ACC112 (cell line): ENCODE results near the gene IMMP2L.

Experiments
- H2AFZ ChIP-seq: fragments of 200-600 bp; sonication (generic); one replicate; pipeline ENCODE4 v1.6.0; 2017; ENCODE audit warnings: antibody characterized with exemption, low read length; ENCODE audit not compliant: unreplicated experiment
- H3K27ac ChIP-seq: fragments of 200-600 bp; sonication (generic); 2 replicates; pipeline ENCODE4 v1.5.1; 2014; ENCODE audit warnings: low read depth, mild to moderate bottlenecking, antibody characterized with exemption, low read length, moderate library complexity
- H3K27me3 ChIP-seq: fragments of 200-600 bp; sonication (generic); 2 replicates; pipeline ENCODE4 v1.6.1; 2014; ENCODE audit warnings: mild to moderate bottlenecking, antibody characterized with exemption, low read length, moderate library complexity, mixed read lengths; ENCODE audit not compliant: insufficient read depth
- H3K36me3 ChIP-seq: fragments of 200-600 bp; sonication (generic); 2 replicates; pipeline ENCODE4 v1.6.1; 2016; ENCODE audit warnings: mild to moderate bottlenecking, antibody characterized with exemption, low read length, moderate library complexity, mixed read lengths; ENCODE audit not compliant: insufficient read depth
- H3K4me1 ChIP-seq: fragments of 200-600 bp; sonication (generic); one replicate; pipeline ENCODE4 v1.6.1; 2016; ENCODE audit warnings: low read length, mixed read lengths; ENCODE audit not compliant: insufficient read depth, unreplicated experiment, control insufficient read depth
- H3K4me3 ChIP-seq: fragments of 200-600 bp; sonication (generic); 2 replicates; pipeline ENCODE4 v1.5.1; 2014; ENCODE audit warnings: mild to moderate bottlenecking, low read depth, low read length
- H3K79me2 ChIP-seq: fragments of 200-600 bp; sonication (generic); one replicate; pipeline ENCODE4 v1.6.0; 2016; ENCODE audit warnings: low read length; ENCODE audit not compliant: control insufficient read depth, unreplicated experiment, insufficient read depth

IMMP2L gene

DNA sequence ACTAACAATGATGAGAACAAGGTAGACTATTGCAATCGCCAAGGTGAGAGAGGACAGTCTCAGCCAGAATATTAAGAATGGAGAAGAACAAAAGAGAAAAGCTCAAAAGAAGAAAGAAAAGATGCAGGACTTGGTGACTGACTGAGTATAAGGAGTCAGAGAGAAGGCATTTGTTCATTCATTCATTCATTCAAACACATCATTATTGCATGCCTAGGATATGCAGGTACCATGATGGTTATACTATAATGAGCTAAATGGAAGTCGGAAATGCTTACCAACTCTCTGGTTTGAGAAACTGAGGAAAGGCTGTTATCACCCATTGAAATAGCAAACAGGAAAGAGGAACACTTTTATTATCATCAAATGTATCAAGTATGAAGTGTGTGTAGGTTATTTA is 180.7 kb downstream of the IMMP2L start:
- peaks cover 7% of the 10 kb centered on the region for H3K4me1 ChIP-seq
- no peak overlapping the region for H2AFZ ChIP-seq
- no peak overlapping the region for H3K4me3 ChIP-seq
- H3K79me2 ChIP-seq: no peaks in the 10 kb centered on the region
- no peak overlapping the region for H3K27ac ChIP-seq
- no peaks in the 10 kb centered on the region for H3K27me3 ChIP-seq
- H3K36me3 ChIP-seq: no peaks in the 10 kb centered on the region

DNA sequence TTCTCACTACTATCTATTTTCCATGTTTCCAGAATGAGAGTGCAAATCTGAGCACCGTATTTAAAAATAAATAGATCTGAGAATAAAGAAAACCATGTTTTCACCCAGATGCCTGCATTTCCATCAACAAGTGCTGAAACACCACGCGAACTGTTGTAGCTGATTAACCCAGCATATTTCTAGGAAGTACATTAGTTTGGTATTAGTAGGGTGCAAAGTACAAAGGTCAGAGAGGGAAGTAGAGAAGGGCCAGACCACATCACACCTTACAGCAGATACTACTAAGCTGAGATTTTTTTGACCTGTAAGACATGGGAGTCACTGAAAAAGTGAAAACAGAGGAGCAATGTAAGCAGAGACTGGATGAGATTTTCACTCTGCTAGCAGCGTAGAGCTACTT is 181.3 kb downstream of the IMMP2L start:
- no peak overlapping the region for H2AFZ ChIP-seq
- no peak overlapping the region for H3K27ac ChIP-seq
- no peaks in the 10 kb centered on the region for H3K27me3 ChIP-seq
- H3K36me3 ChIP-seq: no peaks in the 10 kb centered on the region
- H3K4me1 ChIP-seq: peaks cover 7% of the 10 kb centered on the region
- H3K79me2 ChIP-seq: no peaks in the 10 kb centered on the region
- H3K4me3 ChIP-seq: no peak overlapping the region

GRCh38 chr7:111374027-111374426 is 188.3 kb downstream of the IMMP2L start:
- no peak overlapping the region for H2AFZ ChIP-seq
- no peaks in the 10 kb centered on the region for H3K4me1 ChIP-seq
- no peaks in the 10 kb centered on the region for H3K36me3 ChIP-seq
- H3K4me3 ChIP-seq: no peak overlapping the region
- no peak overlapping the region for H3K27ac ChIP-seq
- no peaks in the 10 kb centered on the region for H3K27me3 ChIP-seq
- no peaks in the 10 kb centered on the region for H3K79me2 ChIP-seq

- Histone ChIP-seq H3K27ac (no peak overlapping the region), H3K36me3 (no peaks in the 10 kb centered on the region), H3K27me3 (no peaks in the 10 kb centered on the region), H3K79me2 (no peaks in the 10 kb centered on the region), H3K4me1 (no peaks in the 10 kb centered on the region), H3K4me3 (no peak overlapping the region), H2AFZ (no peak overlapping the region)
Observed at GRCh38 chr7:111371437-111371836, 190.9 kb downstream of the IMMP2L start.

GRCh38 chr7:111370002-111370401 is 192.3 kb downstream of the IMMP2L start:
- Histone ChIP-seq H3K79me2 (no peaks in the 10 kb centered on the region), H3K4me1 (no peaks in the 10 kb centered on the region), H3K36me3 (no peaks in the 10 kb centered on the region), H2AFZ (no peak overlapping the region), H3K27me3 (no peaks in the 10 kb centered on the region), H3K4me3 (no peak overlapping the region), H3K27ac (no peak overlapping the region)

GRCh38 chr7:111368381-111369065 is 193.8 kb downstream of the IMMP2L start:
- H3K79me2 ChIP-seq: no peaks in the 10 kb centered on the region
- H2AFZ ChIP-seq: no peak overlapping the region
- H3K27me3 ChIP-seq: no peaks in the 10 kb centered on the region
- no peak overlapping the region for H3K27ac ChIP-seq
- peaks cover 9% of the 10 kb centered on the region for H3K4me1 ChIP-seq
- no peaks in the 10 kb centered on the region for H3K36me3 ChIP-seq
- no peak overlapping the region for H3K4me3 ChIP-seq

GRCh38 chr7:111364413-111364812 is 197.9 kb downstream of the IMMP2L start:
- Histone ChIP-seq H3K27ac (no peak overlapping the region), H3K4me3 (no peak overlapping the region), H3K36me3 (no peaks in the 10 kb centered on the region), H3K27me3 (no peaks in the 10 kb centered on the region), H2AFZ (no peak overlapping the region), H3K4me1 (peaks cover 29% of the 10 kb centered on the region), H3K79me2 (no peaks in the 10 kb centered on the region)

DNA sequence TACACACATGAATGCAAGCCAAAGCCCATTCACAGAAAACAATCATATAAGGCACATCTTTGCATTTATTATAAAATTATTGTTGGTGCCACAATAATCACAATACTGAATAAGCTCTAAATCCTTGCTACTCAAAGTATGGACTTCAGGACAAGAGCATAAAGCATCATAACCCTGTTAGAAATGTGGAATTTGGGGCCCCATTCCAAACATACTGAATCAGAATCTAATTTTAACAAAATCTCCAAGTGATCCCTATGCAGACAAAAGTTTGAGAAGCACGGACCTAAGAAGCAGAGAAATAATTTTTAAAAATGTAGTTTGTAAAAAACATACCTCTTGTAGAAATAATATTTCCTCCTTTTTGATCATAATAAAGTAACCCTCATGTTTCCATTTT is 199.2 kb downstream of the IMMP2L start:
- H3K79me2 ChIP-seq: no peaks in the 10 kb centered on the region
- peak overlapping the region; percentile 13 for H3K27ac ChIP-seq
- peaks cover 34% of the 10 kb centered on the region for H3K4me1 ChIP-seq
- peak overlapping the region; percentile 19; the same call in 1 of the 2 replicates for H3K4me3 ChIP-seq
- H3K36me3 ChIP-seq: no peaks in the 10 kb centered on the region
- H3K27me3 ChIP-seq: no peaks in the 10 kb centered on the region
- H2AFZ ChIP-seq: no peak overlapping the region

- peak overlapping the region; percentile 19; the same call in 1 of the 2 replicates for H3K4me3 ChIP-seq
- no peak overlapping the region for H2AFZ ChIP-seq
- H3K79me2 ChIP-seq: no peaks in the 10 kb centered on the region
- no peaks in the 10 kb centered on the region for H3K36me3 ChIP-seq
- peaks cover 38% of the 10 kb centered on the region for H3K4me1 ChIP-seq
- no peaks in the 10 kb centered on the region for H3K27me3 ChIP-seq
- peak overlapping the region; percentile 13 for H3K27ac ChIP-seq
Observed at GRCh38 chr7:111362506-111363054, 199.7 kb downstream of the IMMP2L start.

GRCh38 chr7:111358915-111359314 is 203.4 kb downstream of the IMMP2L start:
- Histone ChIP-seq H3K4me1 (peaks cover 39% of the 10 kb centered on the region), H2AFZ (no peak overlapping the region), H3K79me2 (no peaks in the 10 kb centered on the region), H3K27ac (no peak overlapping the region), H3K4me3 (no peak overlapping the region), H3K27me3 (no peaks in the 10 kb centered on the region), H3K36me3 (no peaks in the 10 kb centered on the region)

GRCh38 chr7:111357691-111358090 is 204.6 kb downstream of the IMMP2L start:
- H3K27ac ChIP-seq: no peak overlapping the region
- H3K79me2 ChIP-seq: no peaks in the 10 kb centered on the region
- peak overlapping the region; percentile 55 for H2AFZ ChIP-seq
- H3K27me3 ChIP-seq: no peaks in the 10 kb centered on the region
- H3K4me1 ChIP-seq: peaks cover 28% of the 10 kb centered on the region
- H3K36me3 ChIP-seq: no peaks in the 10 kb centered on the region
- peak overlapping the region; percentile 53; the same call in 1 of the 2 replicates for H3K4me3 ChIP-seq
